ENCODE data around the gene COPZ1. TPM values are rescaled to one million over a fixed set of nuclear protein-coding genes. Genes with fewer than 3 reads are reported as not detected.

Gene COPZ1
- total and polyA plus RNA-seq, 2 donors (not counting 3 experiments of a cell fraction or from before 2014, with no cell fraction given): 143 to 174 TPM

DNA sequence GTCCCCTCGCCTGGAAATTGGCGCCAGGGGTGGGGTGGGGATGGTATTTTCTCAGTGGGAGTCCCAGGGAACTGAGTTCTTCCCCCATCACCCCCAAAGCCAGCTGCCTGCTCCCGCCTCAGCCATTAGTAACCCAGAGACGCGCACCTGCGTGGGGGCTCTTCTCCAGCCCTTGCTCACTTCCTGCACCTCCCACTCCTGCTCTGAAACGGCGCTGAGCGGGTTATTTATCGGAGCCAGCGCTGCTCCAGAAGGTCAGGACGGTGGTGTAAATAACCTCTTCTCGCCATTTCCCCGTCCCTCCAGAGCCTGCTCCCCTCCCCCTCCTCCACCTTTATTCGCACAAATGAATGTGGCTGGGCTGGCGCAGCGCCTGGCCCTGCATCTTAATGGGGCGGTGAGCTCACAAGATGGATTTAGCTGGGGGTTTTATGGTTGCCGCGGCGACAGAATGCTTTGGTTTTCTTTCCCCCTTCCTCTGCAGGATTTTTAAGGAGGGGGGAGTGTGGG is 27.1 kb downstream of the COPZ1 start:
- no peak overlapping the region for H3K27ac ChIP-seq (ENCODE audit: insufficient read depth, low read depth, low read length)
- no peak for FAIRE-seq
- H3K36me3 ChIP-seq (ENCODE audit: control insufficient read depth in 2 of 2, extremely low read depth in 1 of 2, insufficient read depth in 2 of 2, low read length in 2 of 2): peaks cover 22 to 24% of the 10 kb centered on the region in 2 experiments
- no peak for DNase-seq (ENCODE audit: low read depth, low spot score)
- no peaks in the 10 kb centered on the region for H3K79me2 ChIP-seq (ENCODE audit: control insufficient read depth, insufficient read depth, low read length)
- TF ChIP-seq MYC (IDR thresholded peaks at IDR 0.05; ENCODE audit: low read depth, low read length): no peak
- no peak for TF ChIP-seq POLR2AphosphoS5 (IDR thresholded peaks at IDR 0.05; ENCODE audit: insufficient read depth, low read depth, low read length)
- TF ChIP-seq GATA2 (IDR thresholded peaks at IDR 0.05; ENCODE audit: insufficient read depth, insufficient read length, low read depth, low read length): no peak
- TF ChIP-seq, protein P1, sequence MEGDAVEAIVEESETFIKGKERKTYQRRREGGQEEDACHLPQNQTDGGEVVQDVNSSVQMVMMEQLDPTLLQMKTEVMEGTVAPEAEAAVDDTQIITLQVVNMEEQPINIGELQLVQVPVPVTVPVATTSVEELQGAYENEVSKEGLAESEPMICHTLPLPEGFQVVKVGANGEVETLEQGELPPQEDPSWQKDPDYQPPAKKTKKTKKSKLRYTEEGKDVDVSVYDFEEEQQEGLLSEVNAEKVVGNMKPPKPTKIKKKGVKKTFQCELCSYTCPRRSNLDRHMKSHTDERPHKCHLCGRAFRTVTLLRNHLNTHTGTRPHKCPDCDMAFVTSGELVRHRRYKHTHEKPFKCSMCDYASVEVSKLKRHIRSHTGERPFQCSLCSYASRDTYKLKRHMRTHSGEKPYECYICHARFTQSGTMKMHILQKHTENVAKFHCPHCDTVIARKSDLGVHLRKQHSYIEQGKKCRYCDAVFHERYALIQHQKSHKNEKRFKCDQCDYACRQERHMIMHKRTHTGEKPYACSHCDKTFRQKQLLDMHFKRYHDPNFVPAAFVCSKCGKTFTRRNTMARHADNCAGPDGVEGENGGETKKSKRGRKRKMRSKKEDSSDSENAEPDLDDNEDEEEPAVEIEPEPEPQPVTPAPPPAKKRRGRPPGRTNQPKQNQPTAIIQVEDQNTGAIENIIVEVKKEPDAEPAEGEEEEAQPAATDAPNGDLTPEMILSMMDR (IDR thresholded peaks at IDR 0.05; ENCODE audit: extremely low read depth in 1 of 2, insufficient read depth in 1 of 2, low read depth in 1 of 2, low read length in 2 of 2): no peak
- no peak for TF ChIP-seq EZH2 (IDR thresholded peaks at IDR 0.05; ENCODE audit: borderline replicate concordance, low read depth, low read length, severe bottlenecking)
- no peak for TF ChIP-seq FOS (IDR thresholded peaks at IDR 0.05; ENCODE audit: borderline replicate concordance, insufficient read depth, low read length)
- TF ChIP-seq JUN (IDR thresholded peaks at IDR 0.05; ENCODE audit: borderline replicate concordance, insufficient read depth, insufficient read length, low read depth): no peak
- TF ChIP-seq, protein P2, sequence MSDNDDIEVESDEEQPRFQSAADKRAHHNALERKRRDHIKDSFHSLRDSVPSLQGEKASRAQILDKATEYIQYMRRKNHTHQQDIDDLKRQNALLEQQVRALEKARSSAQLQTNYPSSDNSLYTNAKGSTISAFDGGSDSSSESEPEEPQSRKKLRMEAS (IDR thresholded peaks at IDR 0.05; ENCODE audit: insufficient read depth, insufficient read length): no peak
- TF ChIP-seq POLR2A (IDR thresholded peaks at IDR 0.05; ENCODE audit: low read depth, low read length): no peak
- no peaks in the 10 kb centered on the region for H4K20me1 ChIP-seq (replicated peaks; ENCODE audit: control insufficient read depth, extremely low read depth, insufficient read depth, low read length)
- no peaks in the 10 kb centered on the region for H3K27me3 ChIP-seq (ENCODE audit: control insufficient read depth in 2 of 2, insufficient read depth in 2 of 2, low read length in 2 of 2)
- CTCF ChIA-PET: interaction anchor here (1.2 to 1.5 kb wide), 4 partner anchors 14 to 27 kb away, joined by 3 to 5 read pairs (median 4); partner anchors contain the start of gene COPZ1
- intact Hi-C loops (cut with micrococcal nuclease) (no loop called here), dilution Hi-C loops (cut with MboI; ENCODE audit: extremely low pct_ligation_motif_present, low sequenced_read_pairs) (no loop called here)
- H3K4me2 ChIP-seq (ENCODE audit: insufficient read depth, low read length): no peak overlapping the region
- H3K9me3 ChIP-seq (replicated peaks; ENCODE audit: control insufficient read depth, insufficient read depth, low read length): no peaks in the 10 kb centered on the region
- H3K9me1 ChIP-seq (replicated peaks; ENCODE audit: control insufficient read depth, extremely low read depth, insufficient read depth, low read length): no peaks in the 10 kb centered on the region
- no peak overlapping the region for H3K4me3 ChIP-seq (replicated peaks in 1 of 3; ENCODE audit: insufficient read depth in 1 of 3, low read depth in 1 of 3, low read length in 3 of 3)
- POLR2A ChIA-PET: no interaction called here
- no peak overlapping the region for H3K9ac ChIP-seq (replicated peaks; ENCODE audit: extremely low read depth, insufficient read depth, low read length)
- no peaks in the 10 kb centered on the region for H3K4me1 ChIP-seq (ENCODE audit: control insufficient read depth, extremely low read depth, insufficient read depth, low read length)
- no TSS peak for BruUV-seq (replicated peaks)
- H2AFZ ChIP-seq (ENCODE audit: low read depth, low read length): no peak overlapping the region

Data from endothelial cell of umbilical vein (primary cell).